LNCaP clone FGC (cell line): ENCODE measurements around the gene PIP4K2C.
"Not testable (repeated sequence)": the region's sequence is repeated elsewhere in the genome, so short reads cannot be mapped to it uniquely, and the experiment has no call there.

Experiments used
- DNase-seq: peaks from one replicate; pipeline ENCODE4 v3.0.0-alpha.2; 2011; ENCODE audit warnings: low read depth
- H3K4me3 ChIP-seq: 2 replicates; pipeline ENCODE4 v1.5.1; 2011; ENCODE audit warnings: mild to moderate bottlenecking, low read depth, low read length, control low read depth
- CTCF ChIP-seq: IDR thresholded peaks from 2 replicates; pipeline ENCODE4 v1.5.1; 2012; ENCODE audit warnings: mild to moderate bottlenecking; ENCODE audit not compliant: control insufficient read depth, insufficient read depth; ENCODE audit errors: extremely low read depth

The PIP4K2C gene

GRCh38 chr12:57614948-57615500 is 24.0 kb downstream of the PIP4K2C start:
- DNase-seq = no peak
- H3K4me3 ChIP-seq = no peak overlapping the region
- no peak for TF ChIP-seq CTCF

- no peak for DNase-seq
- no peak overlapping the region for H3K4me3 ChIP-seq
- no peak for TF ChIP-seq CTCF
Measured at GRCh38 chr12:57615637-57616036, 24.6 kb downstream of the PIP4K2C start.

- TF ChIP-seq CTCF = no peak
- no peak for DNase-seq
- no peak overlapping the region for H3K4me3 ChIP-seq
Measured at GRCh38 chr12:57616383-57617101, 25.6 kb downstream of the PIP4K2C start.

GRCh38 chr12:57617942-57618341 is 26.9 kb downstream of the PIP4K2C start:
- no peak for DNase-seq
- no peak overlapping the region for H3K4me3 ChIP-seq
- TF ChIP-seq CTCF = no peak

- H3K4me3 ChIP-seq, DNase-seq: not testable (repeated sequence)
Measured at GRCh38 chr12:57618431-57618830, 27.4 kb downstream of the PIP4K2C start.

- TF ChIP-seq CTCF = no peak
- no peak for DNase-seq
- H3K4me3 ChIP-seq = no peak overlapping the region
Measured at GRCh38 chr12:57618966-57619433, 28.0 kb downstream of the PIP4K2C start.

- no peak for TF ChIP-seq CTCF
- no peak for DNase-seq
- H3K4me3 ChIP-seq = no peak overlapping the region
Measured at GRCh38 chr12:57619434-57620244, 28.6 kb downstream of the PIP4K2C start.
